Left colon (tissue), 2 donors: ENCODE measurements around the gene VMO1. TPM values are rescaled to one million over a fixed set of nuclear protein-coding genes. Genes with fewer than 3 reads are reported as not detected.
A peak's percentile ranks its signal among the peaks of the same experiment; 100 is the strongest.
"Not testable (repeated sequence)": the region's sequence is repeated elsewhere in the genome, so short reads cannot be mapped to it uniquely, and the experiment has no call there.

ENCODE experiments used
- ATAC-seq: fragments of 200-7000 bp; cut with Tn5 transposase; one replicate; pipeline ENCODE4 v1.9.1; 2020; ENCODE audit warnings: mild to moderate bottlenecking, moderate library complexity
- DNase-seq, 2 donors: peaks; one replicate each; pipeline ENCODE4 v3.0.0-alpha.2; 2020
- intact Hi-C, 2 donors: fragments of 100-400 bp; cut with DNase I in 1 of 2; cut with micrococcal nuclease in 1 of 2; formaldehyde crosslinking; loops; one replicate each; pipeline versions ENCODE4 v1.11.2 to v1.14.0; 2022; cut with DNase I, micrococcal nuclease
- long read RNA-seq: library from polyadenylated mRNA; unstranded; transcript quantifications from one replicate; pipeline ENCODE4 v2.0.0, GENCODE V29; 2021
- total RNA-seq, 2 donors: library from RNA; stranded (reverse); fragmentation: NEBNext Ultra II Directional; extraction: Animal tissue kit (Norgen Biotek cat#: 25700); gene quantifications; one replicate each; pipeline ENCODE4 v1.2.1, GENCODE V29; 2021
- donor health status: DM: no; HTN: no; CAD: no.
- donor health status: DM: yes; HTN: yes; CAD: no.

Gene VMO1, protein sequence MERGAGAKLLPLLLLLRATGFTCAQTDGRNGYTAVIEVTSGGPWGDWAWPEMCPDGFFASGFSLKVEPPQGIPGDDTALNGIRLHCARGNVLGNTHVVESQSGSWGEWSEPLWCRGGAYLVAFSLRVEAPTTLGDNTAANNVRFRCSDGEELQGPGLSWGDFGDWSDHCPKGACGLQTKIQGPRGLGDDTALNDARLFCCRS
- total RNA-seq: under 1 TPM; 0.73 to 0.79 TPM
- long read RNA-seq, partial matches to known transcripts: 0 of 1 reads
- long read RNA-seq, other reads (novel, unspliced or antisense): 1 of 1 reads

DNA sequence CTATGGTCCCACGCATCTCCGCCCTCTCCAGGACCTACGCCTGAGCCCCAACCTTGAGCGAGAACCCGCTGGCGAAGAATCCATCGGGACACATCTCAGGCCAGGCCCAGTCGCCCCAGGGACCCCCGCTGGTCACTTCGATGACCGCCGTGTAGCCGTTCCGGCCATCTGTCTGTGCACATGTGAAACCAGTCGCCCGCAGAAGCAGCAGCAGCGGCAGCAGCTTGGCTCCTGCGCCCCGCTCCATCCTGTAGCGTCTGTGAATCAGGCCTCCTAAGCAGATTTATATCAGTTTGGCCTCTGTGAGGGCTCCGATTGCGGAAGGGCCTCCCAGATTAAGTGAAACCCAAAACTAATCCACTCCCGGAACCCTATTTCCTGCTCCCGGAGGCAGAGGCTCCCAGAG is at the start of gene VMO1:
Gene VMO1, minus strand, starts transcription at position 259 of the 406 bp plus-strand sequence. Its CDS starts 12 bp downstream, at position 247.
- ATAC-seq (no peak), DNase-seq (peak in 1 of 2 donors; percentile 31)
- intact Hi-C loops: loop anchor here (5.0 to 10.0 kb wide), 3 partner anchors 51 to 101 kb away; partner anchors contain the start of genes CXCL16 (in 1 of the 2), MED11 (in 1 of the 2) and ZMYND15 (in 1 of the 2)

DNA sequence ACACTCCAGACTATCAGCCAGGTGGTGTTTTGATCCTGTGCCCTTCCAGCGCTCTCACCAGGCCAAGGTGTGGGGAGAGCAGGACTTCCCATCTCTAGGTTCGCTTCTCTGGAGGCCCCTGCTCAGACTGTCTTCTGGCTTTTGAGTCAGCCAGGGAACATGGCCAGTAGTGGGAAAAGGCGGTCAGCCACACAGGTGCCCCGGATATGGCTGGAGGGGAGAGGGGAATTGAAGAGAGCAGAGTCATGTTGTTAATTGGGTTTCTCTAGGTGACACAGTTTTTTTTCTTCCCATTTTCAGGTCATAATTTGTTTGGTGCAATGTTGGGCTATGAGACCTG is 48.5 kb upstream of the VMO1 start:
- ATAC-seq: peak; percentile 20
- intact Hi-C loops: no loop called here

GRCh38 chr17:4833941-4834680 is 47.9 kb upstream of the VMO1 start:
- DNase-seq (peak; percentile 49 to 52), ATAC-seq (peak; percentile 34)
- intact Hi-C loops: no loop called here

More for the DNA sequence above, 48.5 kb upstream of the VMO1 start:
- peak in 1 of 2 donors; percentile 27 for DNase-seq

- intact Hi-C loops: no loop called here
- ATAC-seq: peak; percentile 87
- DNase-seq: peak; percentile 88
These were observed 47.2 kb upstream of the VMO1 start, which contains the start of gene MINK1 for GRCh38 chr17:4833178-4833940. Gene MINK1, plus strand, starts transcription at chr17:4833340. Its CDS starts 244 bp downstream, at chr17:4833584.

DNA sequence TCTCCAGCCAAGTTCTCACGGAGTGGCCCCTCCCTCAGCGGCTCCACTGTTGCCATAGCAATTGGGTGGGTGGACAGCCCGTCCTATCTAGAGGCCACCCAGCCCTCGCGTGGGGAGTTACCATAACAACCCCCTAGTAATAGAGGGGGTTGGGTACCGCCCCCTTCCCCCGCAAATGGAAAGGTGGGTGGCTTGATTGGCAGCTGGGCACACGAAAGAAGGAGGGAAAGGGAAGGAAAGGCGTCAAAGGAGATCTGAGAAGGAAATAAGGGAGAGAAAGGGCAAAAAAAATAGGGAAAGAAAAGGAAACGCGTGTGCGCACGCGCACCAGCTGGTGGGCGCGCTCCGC is 46.6 kb upstream of the VMO1 start:
- ATAC-seq, intact Hi-C loops: not testable (repeated sequence)

DNA sequence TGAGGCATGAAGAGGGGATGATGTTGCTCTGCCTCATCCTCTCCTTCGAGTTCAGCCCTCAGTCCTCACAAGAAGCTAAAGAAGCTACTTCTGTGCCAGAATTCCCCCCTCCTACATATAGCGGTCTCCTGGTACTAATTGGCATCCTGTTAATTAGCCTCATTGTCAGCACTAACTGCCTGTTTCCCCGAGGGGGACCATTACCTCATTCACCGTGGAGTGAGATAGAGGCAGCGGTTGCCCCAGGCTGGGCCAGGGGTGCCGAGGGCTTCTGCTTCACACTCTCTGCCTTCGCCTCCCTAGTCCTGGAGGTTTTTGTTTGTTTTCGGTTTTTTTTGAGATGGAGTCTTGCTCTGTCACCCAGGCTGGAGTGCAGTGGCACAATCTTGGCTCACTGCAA is 41.2 kb upstream of the VMO1 start:
- DNase-seq (no peak), ATAC-seq (no peak)
- intact Hi-C loops: no loop called here

More for the DNA sequence above, 46.6 kb upstream of the VMO1 start:
- DNase-seq: not testable (repeated sequence)

- DNase-seq (no peak), ATAC-seq (peak; percentile 53)
- intact Hi-C loops: no loop called here
These were observed 37.4 kb upstream of the VMO1 start for GRCh38 chr17:4823373-4824089.

DNA sequence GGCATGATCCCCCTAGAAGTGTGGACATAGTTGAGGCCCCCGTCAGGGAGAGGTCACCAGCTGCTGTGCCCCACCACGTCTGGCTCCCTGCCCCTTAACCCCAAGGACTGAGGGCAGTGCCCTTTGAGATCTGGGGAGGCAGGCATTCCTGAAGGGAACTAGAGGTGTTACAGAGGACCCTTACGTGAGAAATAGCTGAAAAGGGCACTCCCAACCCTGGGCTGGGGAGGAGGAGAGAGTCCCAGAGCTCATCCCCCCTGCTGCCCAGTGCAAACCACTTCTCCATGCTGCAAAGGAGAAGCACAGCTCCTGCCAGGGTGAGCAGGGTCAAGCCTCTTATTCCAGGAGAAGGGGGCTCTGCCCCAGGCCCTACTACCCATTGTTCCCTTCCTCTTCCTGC is 36.7 kb upstream of the VMO1 start:
- ATAC-seq (no peak), DNase-seq (no peak)
- intact Hi-C loops: no loop called here

DNA sequence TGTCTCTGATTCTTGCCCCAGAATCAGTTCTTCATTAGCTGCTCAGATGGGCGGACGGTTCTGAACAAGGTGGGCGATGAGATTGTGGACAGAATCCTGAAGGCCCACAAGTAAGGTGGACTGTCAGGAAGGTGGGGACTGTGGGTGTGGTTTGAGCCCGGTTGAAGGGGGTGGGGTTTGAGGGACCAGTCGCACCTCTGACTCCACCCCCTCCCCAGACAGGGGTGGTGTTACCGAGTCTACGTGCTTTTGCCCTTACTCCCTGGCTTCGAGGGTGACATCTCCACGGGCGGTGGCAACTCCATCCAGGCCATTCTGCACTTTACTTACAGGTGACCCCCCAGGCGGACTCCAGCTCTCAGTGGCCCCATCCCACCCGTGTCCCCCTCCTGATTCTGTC is 32.1 kb upstream of the VMO1 start:
- DNase-seq (no peak), ATAC-seq (no peak)
- intact Hi-C loops: no loop called here

DNA sequence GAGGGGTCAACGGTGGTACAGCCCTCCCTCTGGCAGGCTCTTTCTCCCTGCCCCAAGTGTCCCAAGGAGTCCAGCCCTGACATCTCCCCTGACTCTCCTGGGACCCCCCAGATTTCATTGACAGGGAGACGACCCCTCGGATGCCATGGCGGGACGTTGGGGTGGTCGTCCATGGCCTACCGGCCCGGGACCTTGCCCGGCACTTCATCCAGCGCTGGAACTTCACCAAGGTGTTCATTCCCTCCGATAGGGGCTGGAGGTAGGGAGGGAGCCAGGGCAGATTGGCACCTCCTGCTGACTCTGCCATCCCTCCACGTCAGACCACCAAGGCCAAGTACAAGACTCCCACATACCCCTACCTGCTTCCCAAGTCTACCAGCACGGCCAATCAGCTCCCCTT is 30.7 kb upstream of the VMO1 start:
- no peak for ATAC-seq
- intact Hi-C loops: no loop called here
- DNase-seq: no peak

DNA sequence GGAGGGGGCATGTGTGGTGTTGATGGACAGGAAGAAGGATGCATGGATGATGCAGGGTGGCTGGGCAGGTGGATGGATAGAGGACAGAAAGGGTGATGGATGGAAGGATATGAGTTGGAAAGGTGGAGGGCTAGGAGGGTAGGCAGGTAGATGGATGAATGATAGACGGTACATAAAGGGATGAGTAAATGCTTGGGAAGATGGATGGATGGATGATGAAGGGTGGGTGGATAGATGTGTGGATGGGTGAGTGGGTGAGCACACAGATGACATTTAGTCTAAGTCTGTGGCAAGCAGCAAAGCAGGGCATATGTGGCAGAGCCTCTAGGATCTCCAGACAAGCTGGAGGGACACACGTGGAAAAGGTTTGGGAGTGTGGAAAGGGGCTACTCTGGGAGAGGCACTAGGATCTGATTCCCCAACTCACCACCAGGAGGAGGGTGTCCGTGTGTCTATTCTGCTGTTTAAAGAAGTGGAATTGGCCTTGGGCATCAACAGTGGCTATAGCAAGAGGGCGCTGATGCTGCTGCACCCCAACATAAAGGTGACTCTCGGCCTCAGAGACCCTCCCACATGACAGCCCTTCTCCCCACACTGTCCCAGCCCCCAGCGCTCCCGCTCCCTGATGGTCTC is 29.0 kb upstream of the VMO1 start:
- intact Hi-C loops: no loop called here
- ATAC-seq: no peak
- no peak for DNase-seq

DNA sequence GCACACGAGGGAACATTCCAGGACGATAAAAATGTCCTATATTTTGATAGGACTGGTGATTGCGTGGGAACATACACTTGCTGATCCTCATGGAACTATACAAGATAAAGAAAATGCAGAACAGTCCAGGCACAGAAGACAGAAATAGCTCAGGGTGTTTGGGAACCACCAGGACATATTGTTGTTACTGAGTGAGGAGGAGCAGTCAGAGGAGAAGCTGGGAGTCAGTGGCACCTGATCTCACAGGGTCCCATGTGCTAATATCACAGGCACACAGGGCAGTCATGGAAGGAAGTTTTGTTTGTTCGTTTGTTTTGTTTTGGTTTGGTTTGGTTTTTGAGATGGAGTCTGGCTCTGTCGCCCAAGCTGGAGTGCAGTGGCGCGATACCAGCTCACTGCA is 26.5 kb upstream of the VMO1 start:
- intact Hi-C loops: no loop called here
- ATAC-seq: no peak
- no peak for DNase-seq

DNA sequence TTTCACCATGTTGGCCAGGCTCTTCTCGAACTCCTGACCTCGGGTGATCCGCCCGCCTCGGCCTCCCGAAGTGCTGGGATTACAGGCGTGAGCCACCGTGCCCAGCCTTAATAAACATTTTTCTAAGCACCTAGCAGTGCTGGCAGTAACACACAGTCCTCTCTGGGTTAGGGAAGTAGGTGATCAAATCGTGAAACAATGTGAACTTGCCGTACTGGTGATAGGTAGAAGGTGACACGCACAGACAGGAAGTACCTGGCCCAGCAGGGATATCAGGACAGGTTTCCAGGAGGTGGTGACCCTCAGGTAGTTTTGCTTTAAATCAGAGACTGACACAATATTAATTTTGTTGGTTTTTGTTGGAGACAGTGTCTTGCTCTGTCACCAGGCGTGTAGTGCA is 25.3 kb upstream of the VMO1 start:
- intact Hi-C loops: no loop called here
- DNase-seq: no peak
- no peak for ATAC-seq

DNA sequence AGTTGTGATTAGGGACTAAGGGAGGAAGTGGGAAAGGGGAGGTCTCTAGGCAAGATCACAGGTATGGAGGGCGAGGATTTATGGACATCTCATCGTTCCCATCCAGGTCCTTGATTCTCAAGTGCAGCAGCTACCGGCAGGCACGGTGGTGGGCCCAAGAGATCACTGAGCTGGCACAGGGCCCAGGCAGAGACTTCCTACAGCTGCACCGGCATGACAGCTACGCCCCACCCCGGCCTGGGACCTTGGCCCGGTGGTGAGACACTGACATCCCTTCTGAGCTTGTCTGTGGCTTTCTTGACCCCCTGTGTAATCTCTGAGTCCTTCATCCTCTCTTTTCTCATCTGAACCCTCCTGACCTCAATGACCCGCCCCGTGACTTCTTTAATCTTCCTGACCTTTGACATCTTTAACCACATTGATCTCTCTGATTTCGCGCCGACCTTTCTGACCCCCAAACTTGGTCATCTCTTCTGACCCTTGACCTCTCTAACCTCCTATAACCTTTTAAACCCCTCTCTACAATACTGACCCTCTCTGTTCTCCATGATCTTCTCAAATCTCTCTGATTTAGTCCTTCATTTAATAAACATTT is 24.6 kb upstream of the VMO1 start:
- intact Hi-C loops: no loop called here
- no peak for DNase-seq
- ATAC-seq: no peak

DNA sequence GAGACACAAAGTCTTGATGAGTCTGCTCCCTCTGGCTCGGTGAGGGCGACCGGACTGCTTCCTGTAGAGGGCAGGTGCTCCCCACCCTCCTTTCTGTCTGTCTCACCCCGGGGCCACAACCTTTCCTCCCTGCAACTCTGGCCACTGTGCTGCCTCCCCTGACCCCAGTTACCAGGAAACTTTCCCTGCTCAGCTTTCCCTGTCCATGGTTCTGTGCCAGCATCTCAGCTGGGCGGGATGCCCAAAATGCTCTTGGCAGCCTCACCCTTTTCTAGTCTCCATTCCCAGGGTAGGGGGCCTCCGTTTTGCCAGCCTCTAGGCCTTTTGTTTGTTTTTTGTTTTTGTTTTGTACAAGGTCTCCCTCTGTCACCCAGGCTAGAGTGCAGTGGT is 22.2 kb upstream of the VMO1 start:
- ATAC-seq (no peak), DNase-seq (no peak)
- intact Hi-C loops: no loop called here

DNA sequence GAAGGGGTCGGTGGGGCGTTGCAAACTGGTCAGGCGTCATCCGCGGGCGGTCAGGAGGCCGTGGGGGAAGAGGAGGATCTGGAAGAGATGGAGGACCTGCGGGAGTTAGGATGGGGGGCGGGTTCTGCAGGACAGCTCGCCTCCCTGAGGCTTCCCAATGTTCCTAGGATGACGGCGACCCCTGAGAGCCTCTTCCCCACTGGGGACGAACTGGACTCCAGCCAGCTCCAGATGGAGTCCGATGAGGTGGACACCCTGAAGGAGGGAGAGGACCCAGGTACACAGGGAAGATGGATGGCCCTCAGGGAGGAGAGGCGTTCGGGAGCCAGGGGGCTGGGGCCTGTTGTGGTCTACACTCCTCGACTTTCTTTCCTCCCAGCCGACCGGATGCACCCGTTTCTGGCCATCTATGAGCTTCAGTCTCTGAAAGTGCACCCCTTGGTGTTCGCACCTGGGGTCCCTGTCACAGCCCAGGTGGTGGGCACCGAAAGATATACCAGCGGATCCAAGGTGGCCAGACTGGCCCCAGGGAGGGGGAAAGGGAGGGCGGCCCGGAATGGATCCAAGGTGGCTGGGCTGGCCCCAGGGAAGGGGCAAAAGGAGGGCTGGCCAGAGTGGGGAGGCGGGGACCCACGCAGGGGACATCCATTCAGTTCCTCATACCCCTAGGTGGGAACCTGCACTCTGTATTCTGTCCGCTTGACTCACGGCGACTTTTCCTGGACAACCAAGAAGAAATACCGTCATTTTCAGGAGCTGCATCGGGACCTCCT is 21.6 kb upstream of the VMO1 start:
- ATAC-seq (peak; percentile 11), DNase-seq (peak in 1 of 2 donors; percentile 24)
- intact Hi-C loops: no loop called here

DNA sequence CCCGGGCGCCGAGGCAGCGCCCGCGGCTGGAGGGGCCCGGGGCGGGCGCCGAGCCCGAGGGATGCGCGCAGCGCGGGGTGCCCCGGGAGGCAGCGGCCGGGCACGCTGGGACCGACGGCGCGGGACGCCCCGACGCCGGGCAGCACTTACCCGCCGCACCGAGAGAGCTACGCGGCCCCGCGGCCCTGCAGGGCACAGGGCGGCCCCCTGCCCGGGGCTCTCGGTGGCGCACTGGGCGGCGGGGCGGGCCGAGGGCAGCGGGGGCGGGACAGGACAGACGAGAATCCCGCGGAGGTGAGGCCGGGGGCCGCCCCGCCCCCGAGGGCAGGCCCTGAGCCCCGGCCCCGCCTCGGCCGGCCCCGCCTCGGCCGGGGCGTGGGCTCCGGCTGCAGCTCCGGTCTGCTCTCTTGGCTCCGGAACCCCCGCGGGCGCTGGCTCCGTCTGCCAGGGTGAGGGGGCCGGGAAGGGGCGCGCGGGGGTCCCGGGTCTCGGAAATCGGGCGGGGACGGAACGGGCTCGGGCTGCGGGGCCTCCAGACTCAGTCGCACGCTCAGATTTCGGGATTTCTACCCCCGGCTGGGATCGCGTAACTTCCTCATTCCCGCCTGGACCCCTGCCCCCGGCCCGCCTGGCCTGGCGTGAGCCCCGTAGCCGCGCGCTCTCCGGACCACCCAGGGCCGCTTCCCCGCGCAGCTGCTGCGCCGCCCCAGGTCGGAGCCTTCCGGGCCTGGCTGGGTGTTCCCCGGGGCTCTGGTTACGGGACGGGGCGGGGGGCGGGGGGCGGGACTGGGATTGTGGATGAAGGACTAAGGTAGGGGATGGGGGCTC is 20.8 kb upstream of the VMO1 start, which contains the start of gene PLD2:
Gene PLD2, plus strand, starts transcription at position 376 of the 828 bp plus-strand sequence. CDS start 621 bp downstream, outside the sequence.
- intact Hi-C loops: no loop called here
- ATAC-seq (peak; percentile 99), DNase-seq (peak; percentile 88 to 93)
